Uterus (tissue), 2 donors: Measurements from ENCODE around the gene SPOPL.

ENCODE experiments used
- POLR2A ChIP-seq, 2 donors: fragments of 450-650 bp; IDR thresholded peaks; one replicate each; pipeline ENCODE4 v1.6.1; 2016; ENCODE audit warnings: antibody characterized with exemption in 2 of 2, mild to moderate bottlenecking in 1 of 2, moderate library complexity in 1 of 2
- TF ChIP-seq, protein P1 (sequence below), 4 experiments: fragments of 200-600 bp in 2 of 4; fragments of 450-650 bp in 2 of 4; sonication (generic) in 2 of 4; IDR thresholded peaks; one replicate each; pipeline ENCODE4 v1.5.1; 2016 to 2019; ENCODE audit warnings: antibody characterized with exemption in 4 of 4, mild to moderate bottlenecking in 2 of 4, moderate library complexity in 1 of 4

- TF ChIP-seq, protein P1, sequence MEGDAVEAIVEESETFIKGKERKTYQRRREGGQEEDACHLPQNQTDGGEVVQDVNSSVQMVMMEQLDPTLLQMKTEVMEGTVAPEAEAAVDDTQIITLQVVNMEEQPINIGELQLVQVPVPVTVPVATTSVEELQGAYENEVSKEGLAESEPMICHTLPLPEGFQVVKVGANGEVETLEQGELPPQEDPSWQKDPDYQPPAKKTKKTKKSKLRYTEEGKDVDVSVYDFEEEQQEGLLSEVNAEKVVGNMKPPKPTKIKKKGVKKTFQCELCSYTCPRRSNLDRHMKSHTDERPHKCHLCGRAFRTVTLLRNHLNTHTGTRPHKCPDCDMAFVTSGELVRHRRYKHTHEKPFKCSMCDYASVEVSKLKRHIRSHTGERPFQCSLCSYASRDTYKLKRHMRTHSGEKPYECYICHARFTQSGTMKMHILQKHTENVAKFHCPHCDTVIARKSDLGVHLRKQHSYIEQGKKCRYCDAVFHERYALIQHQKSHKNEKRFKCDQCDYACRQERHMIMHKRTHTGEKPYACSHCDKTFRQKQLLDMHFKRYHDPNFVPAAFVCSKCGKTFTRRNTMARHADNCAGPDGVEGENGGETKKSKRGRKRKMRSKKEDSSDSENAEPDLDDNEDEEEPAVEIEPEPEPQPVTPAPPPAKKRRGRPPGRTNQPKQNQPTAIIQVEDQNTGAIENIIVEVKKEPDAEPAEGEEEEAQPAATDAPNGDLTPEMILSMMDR (IDR thresholded peaks at IDR 0.05) = no peak
- TF ChIP-seq POLR2A (IDR thresholded peaks at IDR 0.05) = no peak
Observed at GRCh38 chr2:138468617-138469016, 33.0 kb upstream of the SPOPL start.
